IPS-11a (cell line): ENCODE data around the gene SMIM21.

ENCODE experiments used
- H3K4me3 ChIP-seq: one replicate; pipeline ENCODE4 v1.5.1; 2013; ENCODE audit warnings: low read depth, low read length, control low read depth

The SMIM21 gene

DNA sequence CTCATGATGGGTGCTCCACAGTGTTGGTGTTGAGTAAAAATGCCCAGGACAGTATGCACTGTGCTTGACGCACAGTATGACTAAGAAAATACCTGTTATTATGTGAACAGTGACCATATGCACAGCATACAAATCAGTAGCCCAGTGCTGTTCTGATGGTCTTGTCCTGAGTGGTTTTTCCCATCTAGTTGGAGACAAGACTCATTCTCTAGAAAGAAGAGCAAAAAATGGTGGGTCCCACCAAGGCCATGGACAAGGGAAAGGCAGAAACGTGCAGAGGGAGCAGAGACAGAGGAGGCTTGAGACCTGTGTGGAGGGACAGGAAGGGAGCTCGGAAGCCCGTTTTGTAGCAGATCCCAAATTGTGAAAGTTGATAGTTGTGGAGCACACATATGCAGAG, 987 bp upstream of the SMIM21 start:
- no peak overlapping the region for H3K4me3 ChIP-seq

DNA sequence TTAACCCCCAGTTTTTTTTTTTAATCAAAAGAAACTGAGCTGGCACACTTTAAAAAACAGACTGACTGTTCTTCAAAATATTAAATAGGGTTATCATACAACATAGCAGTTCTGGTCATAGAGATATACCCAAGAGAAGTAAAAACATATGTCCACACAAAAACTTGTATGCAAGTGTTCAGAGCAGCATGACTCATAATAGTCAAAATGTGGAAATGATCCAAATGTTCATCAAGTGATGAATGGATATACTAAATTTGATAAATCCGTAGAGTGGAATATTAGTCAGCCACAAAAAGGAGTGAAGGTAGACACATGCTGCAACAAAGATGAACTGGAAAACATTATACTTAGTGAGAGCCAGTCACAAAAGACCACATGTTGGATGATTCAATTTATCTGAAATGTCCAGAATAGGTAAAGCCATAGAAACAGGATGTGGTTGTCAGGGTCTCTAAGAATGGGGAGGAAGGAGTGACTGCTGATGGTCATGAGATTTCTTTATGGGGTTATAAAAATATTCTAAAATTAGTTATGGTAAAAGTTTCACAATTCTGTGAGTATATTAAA, 5.1 kb downstream of the SMIM21 start:
- no peak overlapping the region for H3K4me3 ChIP-seq

DNA sequence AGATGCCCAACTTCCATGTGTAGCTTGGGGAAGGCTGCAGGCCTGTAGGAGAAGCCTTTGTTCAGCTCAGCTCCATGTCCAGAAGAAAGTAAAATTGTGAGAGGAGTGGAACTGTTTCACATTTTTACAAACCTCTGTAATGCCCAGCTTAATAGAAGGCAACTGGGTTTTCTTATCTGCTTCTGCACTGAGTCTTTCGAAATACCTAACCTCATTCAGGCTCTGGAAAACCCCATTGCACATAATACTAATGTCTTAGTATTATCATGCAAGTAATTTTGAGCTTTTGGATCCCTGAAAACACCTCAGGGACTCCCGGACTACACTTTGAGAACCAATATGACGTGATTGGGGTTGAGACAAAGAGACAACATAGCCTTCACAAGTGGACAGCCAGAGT, 5.8 kb downstream of the SMIM21 start:
- no peak overlapping the region for H3K4me3 ChIP-seq

DNA sequence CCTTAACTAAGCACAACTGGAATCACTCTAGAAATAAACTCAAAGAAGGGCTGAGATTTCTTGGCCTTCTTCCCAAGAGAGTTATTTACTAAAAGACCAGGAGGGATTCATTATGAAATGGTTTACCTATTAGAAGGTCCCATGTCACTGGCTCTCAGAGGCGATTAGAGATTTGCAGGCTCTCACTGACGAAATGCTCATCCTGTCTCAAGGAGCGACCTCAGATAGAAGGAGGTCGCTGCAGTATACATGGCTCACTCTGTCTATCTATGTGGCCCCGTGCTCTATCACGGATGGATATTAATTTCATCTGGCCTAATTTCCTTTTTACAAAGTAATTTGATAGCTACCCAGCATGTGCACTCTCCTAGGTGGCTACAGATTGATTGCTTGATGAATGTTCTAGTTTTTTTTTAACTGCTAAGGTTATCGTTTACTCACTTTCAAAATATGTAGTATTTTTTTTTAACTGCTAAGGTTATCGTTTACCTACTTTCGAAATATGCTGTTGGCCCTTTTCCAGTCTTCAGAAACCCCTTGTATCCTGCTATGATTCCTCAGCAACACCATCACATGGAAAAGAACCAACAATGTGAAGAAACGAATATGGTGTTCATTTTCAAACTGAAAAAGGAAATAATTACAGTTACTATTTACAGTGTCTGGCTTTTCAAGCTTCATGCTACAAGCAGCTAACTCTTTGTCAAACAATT, 9.1 kb downstream of the SMIM21 start:
- H3K4me3 ChIP-seq, result no peak overlapping the region

DNA sequence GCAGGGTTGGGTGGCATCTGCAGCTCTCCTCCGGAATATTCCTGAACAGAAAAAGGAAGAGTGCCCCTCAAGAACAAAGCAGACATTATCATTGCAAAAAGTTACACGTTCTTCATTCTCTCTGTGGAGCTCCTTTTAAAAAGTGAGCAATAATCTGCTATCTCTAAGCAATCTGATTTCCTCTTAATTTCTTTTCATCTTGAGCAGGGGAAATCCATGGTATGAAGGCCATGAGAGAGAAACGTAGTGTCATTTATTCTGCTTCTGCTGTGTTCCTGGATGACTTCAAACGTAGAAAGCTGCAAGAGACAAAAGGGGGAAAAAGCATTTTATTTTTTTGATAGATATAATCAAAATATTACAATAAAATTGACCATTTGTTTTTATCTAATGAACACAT, 16.9 kb downstream of the SMIM21 start:
- no peak overlapping the region for H3K4me3 ChIP-seq

DNA sequence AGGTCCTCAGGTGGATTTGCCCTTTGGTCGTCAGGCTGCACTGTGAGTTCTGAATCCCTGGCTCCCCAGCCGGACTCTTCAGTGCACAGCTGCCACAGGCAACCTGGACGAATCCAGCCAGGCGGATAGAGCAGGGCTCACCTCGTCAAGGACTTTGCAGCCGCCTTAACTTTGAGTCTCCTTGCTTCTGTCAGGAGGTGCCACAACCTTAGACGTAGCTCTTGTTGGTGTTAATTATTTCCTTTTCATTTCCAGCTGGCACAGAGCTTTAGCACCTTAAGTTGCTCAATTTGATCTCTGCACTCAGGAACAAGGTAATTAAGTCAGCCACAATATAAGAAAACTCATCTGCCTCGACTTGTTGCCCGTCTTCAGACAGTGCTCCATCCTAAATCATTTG, 17.7 kb downstream of the SMIM21 start:
- no peak overlapping the region for H3K4me3 ChIP-seq

DNA sequence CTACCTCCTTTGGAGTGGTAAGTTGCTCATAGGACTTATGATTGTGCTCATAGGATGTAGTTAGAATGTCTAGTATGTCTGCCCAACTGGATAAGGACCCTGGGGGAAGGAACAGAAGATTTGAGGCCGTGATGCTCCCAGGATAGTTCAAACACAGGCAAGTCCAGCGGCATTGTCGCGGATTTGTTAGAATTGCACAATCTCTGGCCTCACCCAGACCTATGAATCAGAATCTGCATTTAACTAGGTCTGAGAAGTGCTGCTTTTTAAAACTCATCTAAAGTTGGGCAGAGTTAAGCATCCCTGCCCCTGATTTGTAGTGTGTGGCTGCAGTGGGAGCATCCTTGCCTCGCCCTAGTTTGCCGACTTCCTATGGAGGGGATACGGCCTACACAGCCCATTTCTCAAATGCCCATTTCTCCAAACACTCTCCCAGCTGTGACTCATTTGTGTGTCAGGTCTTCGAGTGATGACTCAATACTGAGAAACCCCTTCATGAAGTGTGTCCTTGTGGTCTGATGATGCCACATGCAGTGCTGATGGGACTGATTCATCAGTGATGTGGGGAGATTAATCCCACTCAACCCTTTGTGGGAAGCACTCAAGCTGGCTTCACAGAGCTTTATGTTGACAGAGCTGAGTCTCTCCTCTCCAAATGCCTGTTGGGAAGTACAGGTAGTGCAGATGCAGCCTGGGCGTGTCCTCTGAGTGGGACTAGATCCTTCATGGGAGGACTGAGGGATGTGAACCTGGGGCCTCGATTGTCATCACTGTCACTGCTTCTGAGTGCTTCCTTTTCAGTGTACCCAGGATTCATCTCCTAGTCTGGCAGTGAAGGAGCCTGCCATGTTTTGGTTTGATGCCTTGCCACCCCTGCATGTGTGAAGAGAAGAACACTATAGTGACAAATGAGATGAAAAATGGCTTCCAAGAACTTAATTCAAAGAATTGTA, 18.7 kb downstream of the SMIM21 start:
- no peak overlapping the region for H3K4me3 ChIP-seq

DNA sequence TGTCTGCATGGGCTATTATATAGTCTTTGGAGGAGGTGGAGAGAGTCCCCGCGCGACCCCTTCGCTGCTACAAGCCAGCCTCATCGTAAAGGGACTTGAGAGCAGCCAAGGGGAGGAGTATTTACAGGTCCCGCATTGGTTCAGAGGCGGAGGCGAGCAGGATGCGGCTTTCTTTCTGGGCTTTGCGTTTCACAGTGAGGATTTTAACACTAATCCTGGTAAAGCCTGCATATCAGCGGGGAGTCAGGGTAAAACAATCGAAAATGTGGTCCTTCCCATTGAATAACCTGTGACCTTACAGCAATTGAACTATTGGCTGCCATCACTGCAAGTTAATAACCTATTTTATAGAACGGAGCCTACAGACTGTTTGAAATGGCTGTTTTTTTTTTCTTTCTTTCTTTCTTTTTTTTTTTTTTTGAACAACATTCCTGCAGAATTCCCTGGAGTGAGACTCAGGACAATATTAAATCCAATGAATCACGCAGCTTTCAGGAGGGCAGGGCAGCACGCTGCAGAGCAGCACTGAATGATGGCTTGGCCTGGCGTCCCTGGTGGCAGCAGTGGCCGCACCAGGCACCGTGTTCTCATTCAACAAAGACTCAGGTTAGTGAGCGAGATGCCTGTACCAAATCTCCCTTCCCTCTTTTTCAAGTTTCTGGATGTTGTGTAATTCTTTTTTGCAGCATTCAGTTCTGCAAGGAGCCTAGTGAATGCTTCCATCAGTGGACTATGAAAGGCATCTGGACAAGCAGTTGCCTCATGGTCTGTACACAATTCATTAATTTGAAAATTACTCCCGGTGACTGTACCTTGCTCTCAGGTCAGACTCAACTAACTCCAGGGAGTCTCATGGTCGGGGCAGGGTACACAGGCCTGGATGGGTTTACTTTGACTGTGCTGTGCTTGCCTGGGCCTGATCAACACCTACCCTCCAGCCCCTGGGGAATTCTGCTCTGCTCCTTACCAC, 19.8 kb downstream of the SMIM21 start:
- no peak overlapping the region for H3K4me3 ChIP-seq

DNA sequence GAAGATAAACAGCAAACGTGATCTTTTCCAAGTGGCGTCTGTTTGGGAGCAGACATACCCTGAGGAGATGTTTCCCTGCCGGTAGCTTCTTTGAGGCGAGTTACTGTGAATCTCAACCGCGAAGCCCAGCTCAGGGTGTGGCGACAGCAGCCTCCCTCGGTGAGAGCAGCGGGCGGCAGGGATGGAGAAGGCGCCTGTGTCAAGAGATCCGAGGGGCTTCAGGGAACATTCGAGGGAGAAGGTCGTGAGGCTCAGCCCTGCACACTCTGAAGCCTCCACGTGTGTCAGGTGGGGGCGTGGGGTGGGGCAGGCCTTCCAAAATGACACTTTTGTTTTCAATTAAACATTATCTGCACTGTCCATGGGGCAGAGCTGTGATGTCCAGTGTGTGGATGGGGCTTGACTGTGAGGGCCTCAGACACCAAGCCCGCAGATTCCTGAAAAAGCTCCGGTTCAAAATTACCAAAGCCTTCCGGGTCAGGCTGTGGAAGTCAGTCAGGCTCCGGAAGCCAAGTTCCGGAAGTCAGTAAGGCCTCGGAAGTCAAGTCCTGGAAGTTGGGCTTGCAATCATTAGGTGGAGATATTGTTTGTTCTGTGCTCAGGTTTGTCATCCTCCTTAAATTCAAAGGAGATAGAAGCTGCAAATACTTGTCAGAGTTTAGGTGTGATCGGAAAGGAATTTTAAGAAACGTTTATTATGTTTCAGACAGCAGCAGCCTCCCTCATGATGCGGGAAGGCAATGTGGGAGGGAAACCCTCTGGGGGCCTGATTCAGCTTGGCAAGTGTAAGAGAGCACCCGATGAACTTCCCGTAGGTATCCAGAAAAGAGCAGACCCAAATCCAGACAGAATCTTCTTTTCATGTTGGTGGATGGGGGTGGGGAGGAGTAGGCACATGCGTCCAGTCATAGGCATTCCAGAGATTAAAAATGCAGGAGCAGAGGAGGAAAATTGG, 20.7 kb downstream of the SMIM21 start:
- H3K4me3 ChIP-seq, result no peak overlapping the region

DNA sequence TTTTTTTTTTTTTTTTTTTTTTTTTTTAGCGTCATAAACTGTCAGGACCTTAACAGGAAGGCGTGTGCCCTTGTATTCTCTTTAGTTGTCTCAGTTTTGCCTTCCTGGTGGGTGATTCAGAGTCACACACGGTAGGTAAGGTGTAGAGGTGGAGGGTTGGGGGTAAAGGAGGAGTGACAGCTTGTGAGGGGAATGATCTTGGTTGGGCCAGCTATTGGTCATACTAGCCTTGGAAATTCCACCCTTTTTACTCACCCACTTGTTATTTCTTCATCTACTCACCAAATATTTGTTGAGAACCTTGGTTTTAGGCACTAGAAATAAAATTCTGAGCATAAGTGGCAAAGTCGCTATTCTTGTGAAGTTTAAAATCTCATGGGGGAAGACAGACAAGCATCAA, 22.2 kb downstream of the SMIM21 start:
- no peak overlapping the region for H3K4me3 ChIP-seq

DNA sequence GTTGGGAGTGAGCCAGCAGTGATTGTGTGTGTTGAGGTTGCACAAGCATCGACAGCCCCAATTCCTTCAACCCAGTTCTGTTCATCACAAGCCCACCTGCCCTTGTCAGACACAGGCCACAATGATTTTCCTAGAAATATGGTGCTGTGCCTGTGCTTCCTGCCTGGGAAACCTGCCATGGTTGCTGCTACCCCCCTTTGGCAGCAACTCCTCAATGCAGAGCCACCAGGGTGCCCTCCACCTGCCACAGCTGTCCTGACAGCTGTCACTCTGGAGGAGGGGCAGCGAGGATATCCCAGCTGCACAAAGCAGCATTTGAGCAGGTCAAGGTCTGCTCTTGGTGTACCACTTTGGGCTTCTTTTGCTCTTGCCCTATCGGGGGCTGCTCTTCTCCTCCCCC, 27.1 kb downstream of the SMIM21 start:
- H3K4me3 ChIP-seq, result no peak overlapping the region

DNA sequence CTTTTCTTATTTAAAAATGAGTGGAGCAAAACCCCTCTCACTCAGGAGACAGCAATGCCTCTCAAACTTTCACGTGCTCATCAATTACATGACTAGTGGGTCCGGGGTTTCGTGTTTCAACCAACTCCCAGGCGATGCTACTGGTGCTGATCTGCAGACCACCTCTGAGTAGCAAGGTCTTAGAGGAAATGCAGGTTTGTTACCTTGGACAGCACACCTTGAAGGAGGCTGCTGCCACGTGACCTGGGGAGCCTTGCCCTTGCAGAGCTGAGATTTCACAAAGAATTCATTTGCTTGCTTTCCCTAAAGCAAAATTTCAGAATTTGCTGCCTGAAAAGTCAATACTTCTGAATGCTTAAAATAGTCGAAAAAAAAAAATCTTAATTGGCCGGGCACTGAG, 32.4 kb downstream of the SMIM21 start:
- H3K4me3 ChIP-seq, result no peak overlapping the region

DNA sequence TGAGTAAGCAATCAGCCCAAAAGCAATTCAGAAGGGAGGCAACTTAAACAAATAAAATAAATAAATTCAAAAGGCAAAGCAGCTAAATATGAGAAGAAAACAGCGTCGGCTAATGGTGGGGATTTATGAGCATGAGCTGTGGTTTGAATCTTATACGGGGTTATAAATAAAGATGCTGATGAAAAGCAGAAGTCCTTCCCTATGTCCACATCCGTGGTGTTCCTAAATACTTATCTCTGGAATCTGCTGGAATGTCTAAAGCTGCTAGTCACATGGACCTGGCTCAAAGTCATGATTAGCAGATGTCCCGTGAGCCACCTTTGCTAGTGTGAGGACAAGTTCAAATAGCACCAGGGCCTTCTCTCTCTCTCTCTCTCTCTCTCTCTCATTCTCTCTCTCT, 33.8 kb downstream of the SMIM21 start:
- no peak overlapping the region for H3K4me3 ChIP-seq

DNA sequence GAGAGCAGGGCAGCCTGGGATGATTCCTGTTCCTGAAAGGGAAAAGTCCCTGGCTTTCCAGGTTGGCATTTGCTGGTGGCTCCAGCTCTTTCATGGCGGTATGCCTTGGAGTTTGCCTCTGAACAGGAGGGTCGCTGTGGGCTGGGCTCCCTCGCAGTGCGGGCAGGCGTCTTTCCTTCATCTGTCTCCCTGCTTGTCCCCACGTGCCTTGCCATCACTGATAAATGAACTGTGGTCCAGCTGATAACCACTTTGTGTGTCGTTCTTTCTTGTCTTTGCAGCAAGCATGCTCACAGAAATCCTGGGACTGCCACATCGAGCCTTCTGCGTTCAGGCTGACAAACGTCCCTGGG, 35.3 kb downstream of the SMIM21 start:
- no peak overlapping the region for H3K4me3 ChIP-seq

DNA sequence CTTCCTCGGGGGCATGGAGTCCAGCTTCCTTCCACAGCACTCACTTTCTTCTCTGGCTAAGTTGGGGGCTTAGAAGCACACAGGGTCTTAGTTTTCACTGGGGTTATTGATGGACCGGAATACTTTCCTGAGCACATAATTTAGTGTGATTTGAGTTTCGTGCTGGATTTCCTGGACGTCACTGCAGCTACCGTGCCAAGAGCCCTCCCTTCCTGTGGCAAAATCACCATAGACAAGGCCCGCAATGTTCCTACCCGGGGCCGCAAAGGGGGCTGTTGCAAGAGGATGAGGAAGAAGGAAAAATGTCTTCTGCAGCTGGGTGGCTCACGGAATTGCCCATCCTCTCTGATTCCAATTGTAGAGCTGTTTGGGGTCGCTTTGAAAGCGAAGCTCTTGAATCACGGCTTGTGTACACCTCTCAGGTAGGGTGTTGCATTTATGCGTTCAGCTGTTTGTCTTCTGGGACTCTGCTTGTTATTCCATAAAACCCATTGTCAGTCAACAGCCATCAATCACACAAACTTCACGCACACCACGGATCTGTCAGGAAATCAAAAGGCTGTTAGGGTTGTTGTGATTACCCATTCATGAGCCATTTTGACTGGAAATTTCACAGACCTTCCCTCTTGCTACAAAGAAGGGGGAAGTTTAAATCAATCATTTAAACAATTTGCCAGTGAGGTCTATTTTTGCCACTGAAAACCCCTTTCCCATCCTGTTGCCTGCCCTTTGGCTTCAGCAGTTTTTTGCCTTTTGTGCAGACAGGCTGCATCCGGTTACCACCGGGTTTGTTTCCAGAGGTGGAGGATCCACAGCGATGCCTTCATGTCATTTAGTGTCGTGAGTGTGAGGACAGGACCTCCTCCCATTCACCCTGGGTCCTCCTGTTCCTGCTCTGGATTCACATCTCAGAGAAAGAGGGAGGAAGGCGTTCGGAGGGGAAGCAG, 36.0 kb downstream of the SMIM21 start:
- no peak overlapping the region for H3K4me3 ChIP-seq

DNA sequence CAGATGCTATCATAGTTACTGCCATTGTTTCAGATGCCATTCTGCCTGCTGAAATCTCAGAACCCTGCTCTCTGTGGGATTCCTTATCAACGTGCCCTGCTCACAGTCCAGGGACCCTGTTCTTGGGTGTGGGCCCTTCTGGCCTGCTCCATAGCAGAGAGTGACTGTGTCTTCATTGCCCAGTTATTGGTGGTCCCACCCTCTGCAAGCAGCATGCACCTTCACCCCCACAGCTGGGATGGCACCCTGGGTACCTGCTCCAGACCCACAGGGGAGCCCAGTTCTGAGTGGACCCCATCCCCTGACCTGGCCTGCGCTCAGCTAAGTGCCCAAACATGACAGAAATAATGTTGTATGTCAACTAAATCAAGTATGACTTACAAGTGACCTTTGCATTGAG, 36.6 kb downstream of the SMIM21 start:
- H3K4me3 ChIP-seq, result no peak overlapping the region

DNA sequence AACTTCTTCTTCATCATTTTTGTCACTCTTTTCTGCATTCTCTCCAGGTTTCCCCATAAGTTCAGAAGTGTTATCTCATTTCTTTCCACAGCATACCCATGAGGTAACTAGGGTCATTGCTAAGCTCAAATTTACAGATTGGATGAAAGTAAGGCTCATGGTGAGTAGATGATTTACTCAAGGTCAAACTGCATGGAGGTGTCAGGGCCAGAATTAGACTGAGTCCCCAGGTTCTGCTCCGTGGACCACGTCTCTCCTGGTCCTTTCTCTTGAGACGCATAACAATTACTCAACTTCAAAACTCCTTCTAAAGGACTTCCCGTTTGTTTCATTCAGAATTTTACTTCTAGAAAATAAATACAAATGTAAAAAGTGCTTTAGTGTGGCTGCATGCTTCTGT, 43.4 kb downstream of the SMIM21 start:
- H3K4me3 ChIP-seq, result no peak overlapping the region

DNA sequence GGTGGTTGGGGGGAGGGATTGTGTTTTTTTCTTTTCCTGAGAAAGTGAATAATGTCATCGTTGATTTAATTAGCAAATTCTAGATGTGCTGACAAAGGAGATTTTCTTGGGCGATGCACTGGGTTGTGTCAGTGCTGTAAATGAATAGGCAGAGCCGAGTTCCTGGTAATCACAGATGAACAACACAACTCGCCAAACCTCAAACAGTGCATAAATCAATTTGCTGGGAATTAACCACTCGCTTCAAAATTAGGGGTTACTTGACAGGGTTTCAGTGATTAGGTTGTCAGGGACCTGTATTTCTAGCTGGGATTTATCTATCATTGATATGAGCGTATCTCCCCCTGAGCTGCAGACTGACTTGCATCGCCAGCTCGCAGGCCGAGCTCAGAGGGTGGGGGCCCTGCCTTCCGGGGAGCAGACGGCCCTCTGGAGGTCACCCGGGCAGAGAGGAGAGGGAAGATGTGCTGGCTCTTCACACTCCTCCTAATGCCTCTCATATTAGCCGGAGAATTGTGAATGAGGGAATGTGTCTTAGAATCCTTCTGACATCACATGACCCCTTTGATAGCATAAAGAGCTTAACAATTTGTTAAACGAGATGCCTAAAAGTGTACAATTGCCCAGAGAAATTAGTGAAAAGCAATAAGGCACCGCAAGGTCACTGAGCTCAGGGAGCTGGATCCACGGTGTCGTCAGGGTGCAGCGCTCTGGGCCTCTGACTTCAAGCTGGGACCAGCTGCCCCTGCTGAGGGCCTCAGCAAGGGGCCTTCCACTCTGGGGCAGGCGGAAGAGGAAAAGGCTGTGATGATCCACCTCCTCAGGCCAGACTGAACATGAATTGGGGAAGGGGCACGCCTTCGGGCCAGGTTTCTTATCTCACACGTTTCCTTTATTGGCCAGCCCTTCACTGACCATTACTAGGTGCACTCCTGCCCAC, 48.9 kb downstream of the SMIM21 start:
- no peak overlapping the region for H3K4me3 ChIP-seq
